SK-MEL-5 (cell line): ENCODE measurements around the gene MAML1. TPM values are rescaled to one million over a fixed set of nuclear protein-coding genes. Genes with fewer than 3 reads are reported as not detected.

Experiments
- DNase-seq: peaks from one replicate; pipeline ENCODE4 v3.0.0-alpha.2; 2016; ENCODE audit warnings: low read depth, low spot score
- in situ Hi-C: cut with HindIII; loops from 2 replicates; pipeline ENCODE4 v1.10.0; 2016; ENCODE audit warnings: low sequenced_read_pairs, high pct_unique_total_duplicates, low pct_unique_long_range_greater_than_20kb
- total RNA-seq: library from RNA; depleted of rRNA; stranded (reverse); fragments of >200 nt; shearing (Covaris generic); gene quantifications from 2 replicates; pipeline ENCODE4 v1.2.3, GENCODE V29; 2014

Gene MAML1
- total RNA-seq, 1 experiment from 2014 or later = 5.1 TPM

DNA sequence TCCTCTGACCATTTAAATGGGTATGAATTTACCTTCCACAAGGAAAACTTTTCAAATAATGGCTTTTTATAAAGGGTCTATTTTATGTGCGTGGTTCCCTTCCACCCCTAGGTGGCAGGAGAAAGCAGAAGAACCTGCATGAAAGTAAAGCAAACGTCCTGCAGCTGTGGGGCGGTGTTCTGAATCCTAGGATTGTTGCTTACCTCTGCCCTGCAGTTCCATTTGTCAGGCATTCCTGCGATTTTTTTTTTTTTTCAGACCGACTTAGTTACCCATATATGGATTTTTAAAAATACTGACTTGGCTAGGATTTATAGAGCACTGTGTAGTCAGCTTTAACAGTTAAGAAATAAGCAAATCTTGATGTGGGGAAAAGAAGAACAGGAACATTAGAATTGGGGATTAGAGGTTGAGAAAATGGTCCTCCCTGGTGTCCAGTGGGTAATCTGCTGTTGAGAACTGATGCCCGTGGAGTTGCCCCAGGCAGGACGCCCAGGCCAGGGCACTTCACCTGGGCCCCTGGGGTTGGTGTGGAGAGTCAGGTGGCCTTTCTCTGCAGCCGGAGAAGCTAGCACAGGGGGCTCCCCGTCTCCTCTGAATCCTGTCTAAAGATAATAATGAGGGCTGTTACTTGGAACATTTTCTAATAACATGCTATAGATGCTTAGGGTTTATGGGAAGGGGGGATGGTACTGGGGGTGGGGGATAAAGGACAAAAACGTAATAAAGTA lies 30.8 kb downstream of the MAML1 start:
- in situ Hi-C loops = no loop called here
- peak; percentile 69 for DNase-seq

DNA sequence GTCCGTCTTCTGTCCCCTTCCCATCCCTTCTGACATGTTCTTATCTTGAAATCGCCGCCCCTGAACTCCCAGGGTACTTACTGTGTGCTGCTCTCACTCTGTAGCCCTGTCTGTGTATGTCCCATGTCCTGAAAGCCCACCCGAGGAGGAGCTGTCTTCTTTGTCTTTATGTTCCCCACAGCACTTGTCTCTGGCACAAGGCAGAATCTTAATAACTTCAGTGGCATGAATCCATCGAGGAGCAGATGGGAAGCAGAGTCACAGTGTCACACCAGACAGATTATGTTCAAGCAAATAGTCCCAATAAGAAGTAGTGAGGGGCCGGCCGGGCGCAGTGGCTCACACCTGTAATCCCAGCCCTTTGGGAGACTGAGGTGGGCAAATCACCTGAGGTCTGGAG lies 31.4 kb downstream of the MAML1 start:
- DNase-seq = no peak
- in situ Hi-C loops = no loop called here

DNA sequence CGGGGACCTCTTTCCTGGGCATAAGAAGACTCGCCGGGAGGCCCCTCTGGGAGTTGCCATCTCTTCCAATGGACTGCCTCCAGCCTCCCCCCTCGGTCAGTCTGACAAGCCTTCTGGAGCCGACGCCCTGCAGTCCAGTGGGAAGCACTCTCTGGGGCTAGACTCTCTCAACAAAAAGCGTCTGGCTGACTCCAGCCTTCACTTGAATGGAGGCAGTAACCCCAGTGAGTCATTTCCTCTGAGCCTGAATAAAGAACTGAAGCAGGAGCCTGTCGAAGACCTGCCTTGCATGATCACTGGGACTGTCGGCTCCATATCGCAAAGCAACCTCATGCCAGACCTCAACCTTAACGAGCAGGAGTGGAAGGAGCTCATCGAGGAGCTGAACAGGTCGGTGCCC lies 32.8 kb downstream of the MAML1 start:
- no peak for DNase-seq
- in situ Hi-C loops = no loop called here

DNA sequence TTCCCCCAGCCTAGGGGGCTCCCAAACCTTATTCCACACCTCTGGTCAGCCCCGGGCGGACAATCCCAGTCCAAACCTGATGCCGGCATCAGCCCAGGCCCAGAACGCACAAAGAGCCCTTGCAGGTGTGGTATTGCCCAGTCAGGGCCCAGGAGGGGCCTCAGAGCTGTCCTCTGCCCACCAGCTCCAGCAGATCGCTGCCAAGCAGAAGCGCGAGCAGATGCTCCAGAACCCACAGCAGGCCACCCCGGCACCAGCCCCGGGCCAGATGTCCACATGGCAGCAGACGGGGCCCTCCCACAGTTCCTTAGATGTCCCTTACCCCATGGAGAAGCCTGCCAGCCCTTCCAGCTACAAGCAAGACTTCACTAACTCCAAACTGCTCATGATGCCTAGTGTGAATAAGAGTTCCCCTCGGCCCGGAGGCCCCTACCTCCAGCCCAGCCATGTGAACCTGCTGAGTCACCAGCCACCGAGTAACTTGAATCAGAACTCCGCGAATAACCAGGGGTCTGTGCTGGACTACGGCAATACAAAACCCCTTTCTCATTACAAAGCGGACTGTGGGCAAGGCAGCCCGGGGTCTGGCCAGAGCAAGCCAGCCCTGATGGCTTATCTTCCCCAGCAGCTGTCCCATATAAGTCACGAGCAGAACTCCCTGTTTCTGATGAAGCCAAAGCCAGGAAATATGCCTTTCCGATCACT lies 33.6 kb downstream of the MAML1 start:
- no peak for DNase-seq
- in situ Hi-C loops = no loop called here

DNA sequence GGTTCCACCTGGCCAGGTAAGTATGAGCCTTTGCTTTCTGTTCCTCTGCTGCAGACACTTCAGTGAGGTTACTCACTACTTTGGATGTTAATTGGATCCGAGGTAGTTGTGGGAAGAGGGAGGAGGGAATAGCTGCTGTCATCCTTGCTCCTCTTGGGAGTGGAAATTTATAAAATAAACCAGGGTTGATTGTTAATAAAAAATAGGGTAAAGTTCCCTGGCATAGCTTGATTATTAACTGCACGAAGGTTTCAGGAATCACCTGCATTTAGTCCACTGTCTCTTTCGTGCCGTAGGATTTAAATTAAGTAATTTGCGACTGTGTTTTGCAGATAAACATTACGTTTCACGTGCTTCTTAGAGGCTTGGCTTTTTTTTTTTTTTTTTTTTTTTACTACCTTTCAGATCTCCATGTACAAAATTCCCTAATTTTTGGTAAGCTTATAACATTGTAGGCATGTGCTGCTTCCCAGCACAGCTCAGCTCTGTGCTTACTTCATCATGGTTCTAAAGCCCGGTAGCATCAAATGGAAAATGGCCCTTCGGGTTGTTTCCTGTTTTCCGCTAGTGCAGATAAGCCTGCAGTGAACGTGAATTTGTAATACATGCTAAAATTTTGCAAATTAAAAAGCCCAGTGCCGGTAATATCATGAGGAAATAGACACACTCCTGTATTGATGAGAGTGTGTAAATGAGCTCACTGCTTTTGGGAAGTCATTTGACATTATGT lies 34.3 kb downstream of the MAML1 start:
- no peak for DNase-seq
- in situ Hi-C loops = no loop called here

DNA sequence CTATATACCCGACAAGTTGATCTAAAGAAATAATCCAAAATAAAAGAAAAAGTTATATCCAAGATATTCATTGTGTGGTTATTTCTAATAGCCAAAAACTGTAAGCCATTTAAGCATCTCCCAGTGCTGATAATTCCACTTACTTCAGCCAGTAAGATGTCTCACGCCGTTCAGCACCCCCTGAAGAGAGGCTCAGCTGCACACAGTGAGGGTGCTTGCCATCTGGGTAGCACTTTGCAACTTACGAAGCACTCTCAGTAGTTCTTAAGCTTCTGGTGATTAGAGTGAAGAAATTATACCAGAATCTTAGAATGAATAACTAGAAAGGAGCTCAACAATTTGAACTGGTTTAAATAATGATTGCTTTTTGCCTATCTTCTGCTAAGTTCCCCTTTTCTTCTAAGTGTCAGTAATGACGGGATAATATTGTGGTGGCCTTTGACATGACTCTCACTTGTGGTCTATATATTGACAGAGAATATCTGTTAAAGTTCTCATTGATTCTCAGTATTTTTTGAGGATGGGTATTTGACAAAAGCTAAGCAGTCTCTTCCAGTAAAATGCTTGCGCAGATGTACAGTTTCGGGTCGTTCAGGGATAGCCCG lies 35.0 kb downstream of the MAML1 start:
- in situ Hi-C loops = no loop called here

DNA sequence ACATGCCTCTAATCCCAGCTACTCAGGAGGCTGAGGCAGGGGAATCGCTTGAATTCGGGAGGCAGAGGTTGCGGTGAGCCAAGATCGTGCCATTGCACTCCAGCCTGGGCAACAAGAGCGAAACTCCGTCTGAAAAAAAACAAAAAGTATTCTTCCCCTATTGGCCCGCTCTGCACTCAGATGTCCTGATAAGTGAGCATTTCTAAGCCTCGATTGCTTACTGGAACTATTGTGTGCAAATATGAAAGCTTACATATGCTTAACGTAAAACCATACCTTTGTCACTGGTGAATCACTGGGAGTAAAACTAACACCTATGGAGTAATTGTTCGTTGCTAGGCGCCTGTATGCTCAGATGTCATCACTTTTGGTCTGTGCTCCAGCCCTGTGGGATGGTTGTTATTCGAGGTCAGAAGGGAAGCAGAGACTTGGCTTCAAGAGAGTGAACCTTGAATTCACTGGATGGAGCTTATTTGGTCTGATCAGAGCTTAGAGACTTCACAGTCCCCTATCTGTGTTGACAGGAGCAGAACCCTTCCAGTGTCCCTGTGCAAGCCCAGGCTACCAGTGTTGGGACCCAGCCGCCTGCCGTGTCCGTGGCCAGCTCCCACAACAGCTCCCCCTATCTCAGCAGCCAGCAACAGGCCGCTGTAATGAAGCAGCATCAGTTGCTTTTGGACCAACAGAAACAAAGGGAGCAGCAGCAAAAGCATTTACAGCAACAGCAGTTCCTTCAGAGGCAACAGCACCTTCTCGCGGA lies 35.9 kb downstream of the MAML1 start:
- in situ Hi-C loops = no loop called here
- DNase-seq = no peak

More for the DNA sequence above, 35.0 kb downstream of the MAML1 start:
- no peak for DNase-seq

DNA sequence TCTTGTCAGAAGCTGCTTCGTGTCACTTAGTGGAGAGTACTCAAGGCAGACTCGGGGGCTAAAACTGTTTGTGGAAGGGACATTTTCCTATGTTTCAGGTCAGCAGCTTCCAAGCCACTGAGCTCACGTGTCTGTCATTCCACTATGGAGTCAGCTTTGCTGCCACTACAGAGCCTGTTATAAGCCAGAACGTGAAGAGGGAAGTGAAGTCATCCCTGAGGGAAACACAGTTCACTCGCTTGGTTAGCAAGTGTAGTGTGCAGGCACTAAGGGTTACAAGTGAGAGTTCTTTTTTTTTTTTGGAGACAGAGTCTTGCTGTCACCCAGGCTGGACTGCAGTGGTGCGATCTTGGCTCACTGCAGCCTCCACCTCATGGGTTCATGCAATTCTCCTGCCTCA lies 36.6 kb downstream of the MAML1 start:
- in situ Hi-C loops = no loop called here
- no peak for DNase-seq

DNA sequence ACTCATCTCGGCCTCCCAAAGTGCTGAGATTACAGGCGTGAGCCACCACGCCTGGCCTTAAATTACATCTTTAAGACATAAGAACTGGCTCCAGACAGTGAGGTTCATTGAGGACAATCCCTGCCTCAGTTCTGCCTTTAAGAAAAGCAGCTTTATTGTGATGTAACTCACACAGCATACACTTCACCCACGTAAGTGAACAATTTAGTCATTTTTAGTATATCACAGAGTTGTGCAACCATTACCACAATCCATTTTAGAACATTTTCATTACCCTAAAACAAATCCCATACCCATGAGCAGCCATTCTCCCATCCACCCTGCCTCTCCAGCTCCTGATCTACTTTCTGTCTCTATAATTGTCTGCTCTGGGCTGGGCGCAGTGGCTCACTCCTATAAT lies 37.2 kb downstream of the MAML1 start:
- no peak for DNase-seq
- in situ Hi-C loops = no loop called here

DNA sequence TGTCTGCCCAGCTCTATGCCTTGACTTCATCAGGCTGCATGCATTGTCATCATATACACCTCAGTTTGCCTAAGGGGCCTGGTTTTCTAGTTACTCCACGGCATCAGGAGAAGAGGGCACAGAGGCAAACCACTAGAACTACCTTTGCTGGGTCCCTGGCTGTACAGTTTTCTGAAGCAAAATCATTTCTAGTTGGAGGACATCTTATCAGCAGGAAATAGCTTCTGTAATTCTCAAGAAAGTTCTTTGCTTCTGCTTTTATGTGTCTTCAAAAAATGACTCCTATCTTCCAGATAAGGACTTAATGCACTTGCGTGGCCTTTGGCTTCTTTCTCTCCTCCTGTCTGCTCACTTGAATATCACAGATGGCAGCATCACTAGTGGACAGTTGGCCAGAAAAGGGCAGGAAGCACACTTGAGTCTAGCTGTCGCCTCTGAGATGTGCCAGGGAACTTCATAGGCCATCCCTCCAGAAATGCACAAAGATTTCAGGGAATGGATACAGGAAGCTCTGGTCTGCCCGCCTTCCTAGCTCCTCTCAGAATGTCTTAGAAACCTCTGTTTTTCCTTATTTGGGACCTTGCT lies 38.8 kb downstream of the MAML1 start:
- no peak for DNase-seq
- in situ Hi-C loops = no loop called here

DNA sequence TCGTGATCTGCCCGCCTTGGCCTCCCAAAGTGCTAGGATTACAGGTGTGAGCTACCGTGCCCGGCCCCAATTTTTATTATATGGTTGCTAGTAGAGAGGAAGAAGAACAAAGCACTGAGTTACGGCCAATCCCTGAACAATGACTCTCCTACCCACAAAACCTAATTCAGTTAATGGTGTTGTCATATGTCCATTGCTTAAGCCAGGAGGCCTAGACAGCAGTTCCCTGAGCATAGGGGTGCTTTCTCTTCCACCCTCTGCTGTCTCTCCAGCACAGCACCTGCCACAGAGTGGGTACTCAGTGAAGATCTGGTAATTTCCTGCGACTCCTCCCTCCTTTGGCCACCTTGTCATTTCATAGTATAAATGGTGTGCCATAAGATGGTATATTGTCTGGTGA lies 39.7 kb downstream of the MAML1 start:
- in situ Hi-C loops = no loop called here
- no peak for DNase-seq

DNA sequence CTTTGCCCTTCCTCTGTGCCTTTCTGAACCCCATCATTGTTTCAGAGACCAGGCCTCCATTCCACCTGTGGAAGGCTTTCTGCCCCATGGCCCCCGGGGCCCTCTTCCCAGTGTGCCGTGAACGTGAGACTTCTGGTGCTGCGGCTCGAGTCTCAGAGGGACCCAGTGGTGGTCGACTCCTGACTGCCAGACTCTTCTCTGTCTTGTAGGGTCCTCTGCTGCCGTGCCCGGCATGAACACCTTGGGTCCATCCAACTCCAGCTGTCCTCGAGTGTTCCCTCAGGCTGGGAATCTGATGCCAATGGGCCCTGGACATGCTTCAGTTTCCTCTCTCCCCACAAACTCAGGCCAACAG lies 41.0 kb downstream of the MAML1 start:
- no peak for DNase-seq
- in situ Hi-C loops = no loop called here

DNA sequence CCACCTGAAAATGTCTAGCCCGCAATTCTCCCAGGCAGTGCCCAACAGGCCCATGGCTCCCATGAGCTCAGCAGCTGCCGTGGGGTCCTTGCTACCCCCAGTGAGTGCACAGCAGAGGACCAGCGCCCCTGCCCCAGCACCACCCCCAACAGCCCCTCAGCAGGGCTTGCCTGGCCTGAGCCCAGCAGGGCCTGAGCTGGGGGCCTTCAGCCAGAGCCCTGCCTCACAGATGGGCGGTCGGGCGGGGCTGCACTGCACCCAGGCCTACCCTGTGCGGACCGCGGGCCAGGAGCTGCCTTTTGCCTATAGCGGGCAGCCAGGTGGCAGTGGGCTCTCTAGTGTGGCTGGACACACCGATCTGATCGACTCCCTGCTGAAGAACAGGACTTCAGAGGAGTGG lies 41.8 kb downstream of the MAML1 start:
- DNase-seq = no peak
- in situ Hi-C loops = no loop called here

DNA sequence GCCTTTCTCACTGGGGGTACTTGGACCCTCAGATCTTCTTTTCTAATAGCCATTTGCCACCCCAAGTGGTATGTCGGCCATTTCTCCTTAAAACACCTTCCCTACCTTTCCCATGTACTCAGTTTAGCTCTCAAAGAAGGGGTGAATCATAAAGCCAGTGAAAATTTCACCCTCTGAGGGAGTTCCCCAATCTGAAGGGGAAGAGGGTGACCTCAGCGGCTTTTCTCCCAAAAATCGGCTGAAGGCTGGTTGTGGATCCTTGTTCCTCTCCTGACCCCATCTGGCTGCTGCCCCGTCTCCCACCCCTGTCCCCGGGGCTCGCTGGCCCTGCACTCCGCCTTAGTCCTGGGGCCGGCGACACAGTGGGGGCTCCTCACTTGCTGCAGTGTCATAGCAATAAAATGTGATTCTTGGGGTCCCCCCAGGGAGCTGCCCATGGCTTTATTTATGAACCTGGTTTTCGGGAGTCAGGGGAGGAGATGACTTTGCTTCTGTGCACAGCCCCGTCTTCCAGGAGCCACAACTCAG lies 43.9 kb downstream of the MAML1 start:
- in situ Hi-C loops = no loop called here
- DNase-seq = no peak

DNA sequence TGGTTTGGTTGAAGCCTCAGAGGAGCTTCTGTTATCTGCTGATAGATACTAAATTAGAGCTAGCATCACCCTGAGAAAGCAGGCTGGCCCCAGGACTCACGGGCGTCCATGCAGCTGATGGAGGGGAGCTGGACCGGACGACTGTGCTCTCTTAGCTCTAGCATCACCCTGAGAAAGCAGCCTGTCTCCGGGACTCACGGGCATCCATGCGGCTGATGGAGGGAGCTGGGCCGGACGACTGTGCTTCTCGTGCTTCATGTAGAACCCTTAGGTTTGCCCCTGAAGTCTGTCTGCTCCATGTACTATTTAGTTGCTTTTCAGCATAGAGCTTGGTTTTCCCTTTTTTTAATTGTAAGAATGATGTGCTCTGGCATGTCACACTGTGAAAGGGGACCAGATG lies 44.8 kb downstream of the MAML1 start:
- no peak for DNase-seq
- in situ Hi-C loops = no loop called here

DNA sequence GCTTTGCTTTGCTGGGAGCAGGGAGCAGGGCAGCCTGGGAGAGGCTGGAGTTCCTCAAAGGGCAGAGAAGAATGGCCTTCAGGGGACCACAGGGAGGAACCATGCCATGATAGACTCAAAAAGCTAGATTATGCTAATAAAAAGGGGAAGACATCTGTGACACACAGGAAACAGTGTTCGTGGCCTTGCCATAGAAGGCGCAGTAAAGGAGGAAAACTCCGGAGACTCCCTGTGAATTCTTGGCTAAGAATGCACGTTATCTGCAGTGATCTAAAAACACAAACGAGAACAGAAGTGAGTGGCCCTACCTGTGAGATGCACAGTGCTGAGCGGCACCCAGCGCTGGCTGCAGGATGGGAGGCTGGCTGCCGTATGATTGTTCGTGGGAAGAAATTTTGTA lies 45.3 kb downstream of the MAML1 start:
- in situ Hi-C loops = no loop called here
- DNase-seq = no peak

DNA sequence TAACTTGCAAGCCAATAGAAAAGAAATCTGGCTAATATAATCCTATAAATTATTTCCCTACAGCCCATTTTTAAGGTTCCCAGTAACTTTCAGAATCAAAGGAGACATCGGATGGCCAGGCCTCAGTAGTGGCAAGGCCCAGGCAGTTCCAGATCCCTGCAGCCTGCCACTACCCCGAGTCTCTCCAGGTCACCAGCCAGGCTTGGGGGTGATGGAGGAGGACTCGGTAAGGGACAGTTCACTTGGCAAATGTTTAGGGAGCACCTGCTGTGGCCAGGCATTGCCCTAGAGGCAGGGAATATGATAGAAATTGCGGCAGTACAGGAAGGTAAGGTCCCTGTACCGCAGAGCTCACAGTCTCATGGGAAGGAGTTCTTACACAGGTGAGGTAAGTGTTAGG lies 46.0 kb downstream of the MAML1 start:
- in situ Hi-C loops = no loop called here
- DNase-seq = no peak
